HG03342 (cell line): ENCODE results near the gene GANC.

ENCODE experiments used
- ATAC-seq: cut with Tn5 transposase; IDR thresholded peaks from one replicate; pipeline ENCODE4 v1.9.1; 2021; ENCODE audit warnings: mild to moderate bottlenecking, moderate library complexity; ENCODE audit not compliant: unreplicated experiment

GANC gene

GRCh38 chr15:42373936-42374335, 100.9 kb downstream of the GANC start:
- ATAC-seq, result no peak

GRCh38 chr15:42374810-42375209, 101.8 kb downstream of the GANC start:
- ATAC-seq, result no peak

GRCh38 chr15:42375252-42375651, 102.3 kb downstream of the GANC start:
- ATAC-seq, result no peak

- no peak for ATAC-seq
Observed at GRCh38 chr15:42375941-42376340, 102.9 kb downstream of the GANC start.

GRCh38 chr15:42378011-42378410, 105.0 kb downstream of the GANC start:
- no peak for ATAC-seq

GRCh38 chr15:42384597-42384996, 111.6 kb downstream of the GANC start:
- no peak for ATAC-seq

GRCh38 chr15:42385206-42385979, 112.4 kb downstream of the GANC start:
- no peak for ATAC-seq

- no peak for ATAC-seq
Observed at GRCh38 chr15:42385980-42386700, 113.1 kb downstream of the GANC start.

GRCh38 chr15:42387603-42388002, 114.6 kb downstream of the GANC start:
- no peak for ATAC-seq

- no peak for ATAC-seq
Observed at GRCh38 chr15:42392309-42393024, 119.5 kb downstream of the GANC start.

GRCh38 chr15:42394106-42394505, 121.1 kb downstream of the GANC start:
- ATAC-seq, result no peak

- no peak for ATAC-seq
Observed at GRCh38 chr15:42395838-42396237, 122.8 kb downstream of the GANC start.

- no peak for ATAC-seq
Observed at GRCh38 chr15:42401544-42402454, 128.8 kb downstream of the GANC start.

GRCh38 chr15:42402455-42403205, 129.6 kb downstream of the GANC start:
- no peak for ATAC-seq

- ATAC-seq, result no peak
Observed at GRCh38 chr15:42403389-42403788, 130.4 kb downstream of the GANC start.

- no peak for ATAC-seq
Observed at GRCh38 chr15:42404461-42405235, 131.6 kb downstream of the GANC start.

GRCh38 chr15:42405863-42406482, 133.0 kb downstream of the GANC start:
- no peak for ATAC-seq
